CD4-positive, alpha-beta T cell treated with Interleukin-15 for 1 hour (primary cell): ENCODE measurements around the gene CNPPD1.
A peak's percentile ranks its signal among the peaks of the same experiment; 100 is the strongest.
"Not testable (repeated sequence)": the region's sequence is repeated elsewhere in the genome, so short reads cannot be mapped to it uniquely, and the experiment has no call there.

Source experiments
- DNase-seq: peaks from one replicate; pipeline ENCODE4 v3.0.0-alpha.2; 2020

CNPPD1 gene

GRCh38 chr2:219207884-219208740, 31.4 kb upstream of the CNPPD1 start:
- no peak for DNase-seq

- no peak for DNase-seq
Observed at GRCh38 chr2:219207134-219207883, 30.6 kb upstream of the CNPPD1 start.

GRCh38 chr2:219206328-219207133, 29.8 kb upstream of the CNPPD1 start, which contains the start of gene ZFAND2B:
TSS of gene ZFAND2B (plus strand) at chr2:219206782. CDS start at chr2:219206988, 206 bp downstream.
- peak; percentile 95 for DNase-seq

GRCh38 chr2:219205981-219206327, 29.2 kb upstream of the CNPPD1 start:
- no peak for DNase-seq

- no peak for DNase-seq
Observed at GRCh38 chr2:219205165-219205538, 28.4 kb upstream of the CNPPD1 start.

- DNase-seq: no peak
Observed at GRCh38 chr2:219204425-219205164, 27.9 kb upstream of the CNPPD1 start.

- DNase-seq: not testable (repeated sequence)
Observed at GRCh38 chr2:219201331-219201730, 24.6 kb upstream of the CNPPD1 start.

GRCh38 chr2:219200502-219201326, 24.0 kb upstream of the CNPPD1 start:
- peak; percentile 45 for DNase-seq

- DNase-seq: no peak
Observed at GRCh38 chr2:219199470-219200211, 22.9 kb upstream of the CNPPD1 start.

- DNase-seq: no peak
Observed at GRCh38 chr2:219198974-219199373, 22.2 kb upstream of the CNPPD1 start.

GRCh38 chr2:219197388-219197787, 20.7 kb upstream of the CNPPD1 start:
- DNase-seq: no peak

- DNase-seq: no peak
Observed at GRCh38 chr2:219186754-219187456, 10.2 kb upstream of the CNPPD1 start.

GRCh38 chr2:219184121-219184520, 7.4 kb upstream of the CNPPD1 start:
- no peak for DNase-seq

- DNase-seq: no peak
Observed at GRCh38 chr2:219183151-219183772, 6.5 kb upstream of the CNPPD1 start.

GRCh38 chr2:219182331-219183150, 5.8 kb upstream of the CNPPD1 start:
- DNase-seq: no peak

- DNase-seq: no peak
Observed at GRCh38 chr2:219181531-219181930, 4.8 kb upstream of the CNPPD1 start.

GRCh38 chr2:219180961-219181360, 4.2 kb upstream of the CNPPD1 start:
- DNase-seq: no peak

- no peak for DNase-seq
Observed at GRCh38 chr2:219179601-219180465, 3.1 kb upstream of the CNPPD1 start.
